GM21381 (cell line): ENCODE results near the gene RAB40B.
"Not testable (repeated sequence)": the region's sequence is repeated elsewhere in the genome, so short reads cannot be mapped to it uniquely, and the experiment has no call there.

Experiments
- ATAC-seq: cut with Tn5 transposase; IDR thresholded peaks from one replicate; pipeline ENCODE4 v1.9.1; 2021; ENCODE audit warnings: mild to moderate bottlenecking, moderate library complexity; ENCODE audit not compliant: unreplicated experiment

RAB40B gene

GRCh38 chr17:82698065-82698973 lies at the start of gene RAB40B:
RAB40B (minus strand) TSS chr17:82698698; CDS start chr17:82698596, 102 bp downstream.
- peak; percentile 97 for ATAC-seq

- no peak for ATAC-seq
Measured at GRCh38 chr17:82745524-82745923, 47.0 kb upstream of the RAB40B start.

GRCh38 chr17:82744736-82745135 lies 46.2 kb upstream of the RAB40B start:
- ATAC-seq, result not testable (repeated sequence)

- ATAC-seq, result no peak
Measured at GRCh38 chr17:82743344-82744219, 45.1 kb upstream of the RAB40B start.

- ATAC-seq, result no peak
Measured at GRCh38 chr17:82740906-82741759, 42.6 kb upstream of the RAB40B start.

GRCh38 chr17:82737967-82738877 lies 39.7 kb upstream of the RAB40B start:
- ATAC-seq, result no peak

GRCh38 chr17:82736511-82737185 lies 38.1 kb upstream of the RAB40B start:
- no peak for ATAC-seq

GRCh38 chr17:82734987-82735866 lies 36.7 kb upstream of the RAB40B start, which contains the start of gene FN3K:
FN3K (plus strand) TSS chr17:82735615; CDS start chr17:82735637, 22 bp downstream.
- ATAC-seq, result no peak

GRCh38 chr17:82732118-82732743 lies 33.7 kb upstream of the RAB40B start:
- no peak for ATAC-seq

GRCh38 chr17:82729479-82730260 lies 31.2 kb upstream of the RAB40B start:
- no peak for ATAC-seq

- ATAC-seq, result no peak
Measured at GRCh38 chr17:82726427-82726826, 27.9 kb upstream of the RAB40B start.

GRCh38 chr17:82723169-82723807 lies 24.8 kb upstream of the RAB40B start:
- no peak for ATAC-seq

- no peak for ATAC-seq
Measured at GRCh38 chr17:82722341-82723013, 24.0 kb upstream of the RAB40B start.

- ATAC-seq, result no peak
Measured at GRCh38 chr17:82720204-82720603, 21.7 kb upstream of the RAB40B start.

GRCh38 chr17:82718986-82719685 lies 20.6 kb upstream of the RAB40B start:
- no peak for ATAC-seq
